Suppressor macrophage (primary cell): Measurements from ENCODE around the gene FAM20B.

Experiments used
- DNase-seq, 4 experiments: peaks; one replicate each; pipeline ENCODE4 v3.0.0-alpha.2; 2020 to 2022

FAM20B gene

DNA sequence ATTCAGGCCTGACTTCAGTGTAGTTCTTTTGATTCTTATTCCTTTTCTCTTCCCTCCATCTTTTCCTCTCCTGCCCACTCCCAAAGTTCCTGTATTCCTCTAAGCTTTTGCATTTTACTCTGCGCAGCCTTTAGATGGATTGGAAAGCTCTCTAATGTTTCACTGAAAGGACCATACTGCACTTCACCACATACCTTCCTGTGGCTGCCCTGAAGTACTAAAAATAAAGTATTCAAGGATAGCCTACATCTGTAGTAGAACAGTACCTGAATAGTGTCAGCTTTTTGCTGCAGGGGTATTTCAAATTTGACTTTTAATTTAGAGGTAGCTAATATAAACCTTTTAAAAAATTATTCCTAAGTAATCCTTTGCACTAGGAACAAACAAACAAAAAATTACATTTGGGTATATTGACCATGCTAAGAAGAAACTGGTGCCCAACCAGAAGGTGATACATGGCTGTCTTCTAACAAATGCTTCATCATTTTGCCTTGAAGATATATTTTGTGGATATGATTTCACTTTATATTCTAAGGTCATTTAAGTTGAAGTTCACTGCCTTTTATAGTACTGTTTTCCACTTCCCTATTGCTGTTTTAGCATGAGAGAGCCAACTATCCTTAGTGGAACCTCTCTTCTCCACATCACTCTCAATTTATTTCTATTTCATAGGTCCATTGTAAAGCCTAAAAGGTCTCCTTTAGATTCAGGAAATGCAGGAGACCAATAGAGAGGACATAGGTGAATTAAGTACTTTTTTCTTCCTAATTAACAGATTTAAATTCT lies 22.8 kb downstream of the FAM20B start:
- DNase-seq: peak in 1 of 4 experiments; percentile 35

DNA sequence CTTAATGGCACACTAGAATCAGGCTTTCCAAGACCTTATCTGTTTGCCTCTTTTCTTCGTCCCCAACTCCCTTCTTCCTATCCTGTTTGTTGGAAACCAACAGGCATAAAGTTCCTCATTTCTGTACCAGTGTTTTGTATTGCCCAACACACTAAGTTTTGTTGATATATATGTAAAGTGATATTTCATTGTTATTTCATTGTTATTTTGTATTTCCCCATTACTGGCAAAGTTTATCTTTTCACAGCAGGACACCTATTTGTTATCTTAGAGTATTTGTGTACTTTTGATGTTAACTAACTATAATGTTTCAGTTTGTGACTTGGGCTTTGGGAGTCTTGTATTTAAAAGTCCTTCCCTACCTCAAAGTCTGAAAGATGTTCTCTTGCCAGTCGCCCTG lies 27.1 kb downstream of the FAM20B start:
- DNase-seq: peak in 2 of 4 experiments; percentile 32 to 49

DNA sequence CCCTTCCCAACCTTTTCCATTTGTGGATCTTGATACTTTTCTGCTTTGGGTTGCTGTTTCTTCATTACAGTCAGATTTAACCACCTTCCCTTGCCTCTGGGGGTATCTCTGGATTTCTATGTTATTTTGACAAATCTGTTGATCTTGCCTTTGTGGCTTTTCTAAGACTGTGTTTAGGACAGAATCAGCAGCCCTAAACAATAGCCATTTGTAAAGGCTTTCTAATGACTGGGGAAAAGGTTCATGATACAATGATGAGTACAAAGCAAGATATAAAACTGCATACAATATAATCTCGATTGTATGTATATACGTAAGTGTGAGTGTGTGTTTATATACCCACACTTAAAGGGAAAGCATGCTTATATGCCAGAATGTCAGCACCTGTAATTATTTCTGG lies 27.8 kb downstream of the FAM20B start:
- no peak for DNase-seq

DNA sequence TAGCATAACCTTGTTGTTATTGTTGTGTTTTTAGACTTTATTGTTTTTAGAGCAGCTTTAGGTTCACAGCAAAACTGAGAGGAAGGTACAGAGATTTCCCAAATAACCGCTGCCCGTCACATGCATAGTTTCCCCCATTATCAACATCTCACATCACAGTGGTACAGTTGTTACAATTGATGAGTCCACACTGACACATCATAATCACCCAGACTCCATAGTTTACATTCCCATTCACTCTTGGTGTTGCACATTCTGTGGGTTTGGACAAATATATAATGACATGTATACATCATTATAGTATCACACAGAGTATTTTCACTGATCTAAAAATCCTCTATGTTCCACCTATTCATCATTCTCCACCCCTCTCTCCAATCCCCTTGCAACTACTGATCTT lies 30.2 kb downstream of the FAM20B start:
- no peak for DNase-seq

DNA sequence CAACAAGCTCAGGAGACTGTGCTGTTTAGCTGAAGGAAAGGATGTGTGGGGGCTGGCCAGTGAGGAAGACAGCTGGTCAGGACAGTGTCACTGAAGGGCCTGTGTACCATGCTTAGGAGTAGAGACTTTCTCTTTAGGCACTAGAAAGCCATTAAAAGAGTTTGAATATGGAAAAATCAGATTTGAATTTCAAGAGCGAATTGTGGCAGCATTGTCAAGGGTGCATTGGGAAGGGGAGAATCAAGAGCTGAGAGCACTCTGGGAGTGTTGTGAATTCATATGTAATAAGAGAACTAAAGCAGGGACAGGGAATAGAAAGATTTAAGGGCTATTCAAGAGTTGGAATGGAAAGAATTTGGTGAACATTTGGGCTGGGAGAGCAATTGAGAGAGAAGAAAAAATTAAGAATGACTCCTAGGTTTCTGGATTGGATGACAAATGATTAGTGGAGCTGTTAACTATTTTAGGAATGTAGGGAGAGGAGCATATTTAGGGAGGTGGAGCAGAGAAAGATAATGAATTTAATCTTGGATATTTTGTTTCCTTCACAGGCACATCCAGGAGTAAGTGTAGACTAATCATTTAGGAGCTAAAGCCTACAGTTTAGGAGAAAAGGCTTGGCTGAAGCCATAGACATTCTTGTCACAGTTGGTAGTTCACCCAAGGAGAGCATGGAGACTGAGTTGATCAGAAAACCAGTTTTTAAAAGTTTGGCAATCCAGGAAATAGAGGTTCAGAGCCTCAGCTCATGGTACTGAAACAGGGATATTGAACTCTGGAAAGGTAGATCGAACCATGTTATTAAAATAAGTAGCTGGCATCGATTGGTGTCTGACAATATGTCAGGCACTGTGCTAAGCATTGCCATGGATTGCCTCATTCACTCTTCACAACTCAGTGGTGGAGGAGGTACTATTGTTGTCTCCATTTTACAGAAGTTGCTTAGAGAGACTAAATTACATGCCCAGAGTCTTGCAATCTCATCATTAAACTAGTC lies 33.1 kb downstream of the FAM20B start:
- DNase-seq: peak; percentile 19 to 65 (median 50)

DNA sequence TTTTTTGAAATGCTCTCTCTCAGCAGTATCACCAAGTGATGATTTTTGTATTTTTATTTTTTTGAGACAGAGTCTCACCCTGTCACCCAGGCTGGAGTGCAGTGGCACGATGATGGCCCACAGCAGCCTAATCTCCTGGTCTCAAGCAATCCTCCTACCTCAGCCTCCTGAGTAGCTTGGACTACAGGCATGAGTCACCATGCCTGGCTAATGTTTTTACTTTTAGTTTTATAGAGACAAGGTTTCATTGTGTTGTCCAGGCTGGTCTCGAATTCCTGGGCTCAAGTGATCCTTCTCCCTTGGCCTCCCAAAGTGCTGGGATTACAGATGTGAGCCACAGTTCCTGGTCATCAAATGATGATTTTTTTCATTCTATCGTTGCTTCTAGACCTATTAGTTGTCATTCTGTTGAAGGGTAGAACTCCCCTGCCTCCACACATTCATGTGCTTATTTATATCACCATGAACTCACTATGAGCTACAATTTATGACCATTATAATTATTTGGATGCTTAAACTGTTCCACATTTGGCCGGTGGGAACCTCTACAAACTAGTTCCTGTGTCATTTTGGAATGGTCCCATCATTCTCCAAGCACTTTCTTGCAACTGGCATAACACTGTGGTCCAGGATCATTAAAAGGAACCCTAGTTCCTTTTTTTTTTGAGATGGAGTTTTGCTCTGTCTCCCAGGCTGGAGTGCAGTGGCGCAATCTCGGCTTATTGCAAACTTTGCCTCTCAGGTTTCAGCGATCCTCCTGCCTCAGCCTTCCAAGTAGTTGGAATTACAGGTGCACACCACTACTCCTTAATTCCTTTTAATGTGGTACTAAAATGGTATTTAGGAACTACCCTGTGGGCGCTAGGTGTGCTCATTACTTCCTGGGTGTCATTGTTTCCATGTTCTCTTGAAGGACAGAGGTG lies 35.9 kb downstream of the FAM20B start:
- no peak for DNase-seq

DNA sequence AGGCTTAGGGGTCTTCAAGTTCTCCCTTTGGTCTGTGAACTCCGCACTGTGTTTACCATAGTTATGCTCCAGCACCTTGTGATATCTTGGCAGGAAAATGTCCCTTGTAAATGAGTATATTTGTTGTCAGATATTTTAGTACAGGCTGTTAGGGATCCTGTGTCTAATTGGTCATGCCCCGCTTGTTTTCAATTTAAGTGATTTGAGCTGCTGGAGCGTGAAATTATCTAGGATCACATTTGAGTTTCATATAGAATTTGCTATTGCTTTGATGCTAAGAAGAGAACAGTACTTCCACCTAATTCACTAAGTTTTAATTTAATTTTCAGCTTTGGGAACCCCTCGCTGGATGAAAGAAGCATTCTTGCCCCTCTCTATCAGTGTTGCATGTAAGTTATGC lies 40.8 kb downstream of the FAM20B start:
- no peak for DNase-seq

DNA sequence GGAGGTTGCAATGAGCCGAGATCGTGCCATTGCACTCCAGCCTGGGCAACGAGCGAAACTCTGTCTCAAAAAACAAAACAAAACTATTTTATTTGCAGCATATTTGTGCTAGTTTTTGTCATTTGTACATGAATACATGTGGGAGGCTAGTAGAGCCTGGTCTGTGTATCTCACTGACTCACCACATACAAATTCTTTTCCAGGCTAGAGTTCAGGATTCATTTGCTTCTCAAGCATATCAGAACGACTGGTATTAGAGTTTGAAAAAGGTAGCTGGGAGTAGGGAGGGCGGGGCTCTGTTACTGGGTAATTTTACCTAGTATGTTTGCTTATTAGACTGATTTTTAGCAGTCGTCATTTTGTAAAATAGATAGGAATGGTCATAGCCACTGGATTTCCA lies 51.7 kb downstream of the FAM20B start:
- no peak for DNase-seq

DNA sequence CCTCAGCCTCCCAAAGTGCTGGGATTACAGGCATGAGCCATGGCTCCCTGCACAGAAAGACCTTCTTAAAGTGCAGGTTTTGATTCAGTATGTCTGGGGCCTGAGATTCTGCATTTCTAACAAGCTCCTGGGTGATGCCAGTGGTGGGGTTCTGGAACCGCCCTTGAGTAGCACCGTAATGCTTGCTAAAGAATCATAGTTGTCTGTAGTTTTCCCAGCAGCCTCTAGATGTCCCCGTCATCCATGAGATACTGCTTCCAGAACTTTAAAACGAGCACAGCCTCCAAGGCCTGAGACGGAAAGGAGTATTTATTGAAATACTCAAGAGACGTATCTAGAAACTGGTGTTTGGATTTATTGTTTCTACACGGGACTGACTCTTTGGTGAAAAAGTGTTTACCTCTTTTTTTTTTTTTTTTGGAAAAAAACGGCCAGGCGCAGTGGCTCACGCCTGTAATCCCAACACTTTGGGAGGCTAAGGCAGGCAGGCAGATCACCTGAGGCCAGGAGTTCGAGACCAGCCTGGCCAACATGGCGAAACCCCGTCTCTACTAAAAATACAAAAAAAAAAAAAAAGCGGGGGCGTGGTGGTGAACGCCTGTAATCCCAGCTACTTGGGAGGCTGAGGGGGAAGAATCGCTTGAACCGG lies 53.5 kb downstream of the FAM20B start:
- peak; percentile 77 to 88 (median 82) for DNase-seq

DNA sequence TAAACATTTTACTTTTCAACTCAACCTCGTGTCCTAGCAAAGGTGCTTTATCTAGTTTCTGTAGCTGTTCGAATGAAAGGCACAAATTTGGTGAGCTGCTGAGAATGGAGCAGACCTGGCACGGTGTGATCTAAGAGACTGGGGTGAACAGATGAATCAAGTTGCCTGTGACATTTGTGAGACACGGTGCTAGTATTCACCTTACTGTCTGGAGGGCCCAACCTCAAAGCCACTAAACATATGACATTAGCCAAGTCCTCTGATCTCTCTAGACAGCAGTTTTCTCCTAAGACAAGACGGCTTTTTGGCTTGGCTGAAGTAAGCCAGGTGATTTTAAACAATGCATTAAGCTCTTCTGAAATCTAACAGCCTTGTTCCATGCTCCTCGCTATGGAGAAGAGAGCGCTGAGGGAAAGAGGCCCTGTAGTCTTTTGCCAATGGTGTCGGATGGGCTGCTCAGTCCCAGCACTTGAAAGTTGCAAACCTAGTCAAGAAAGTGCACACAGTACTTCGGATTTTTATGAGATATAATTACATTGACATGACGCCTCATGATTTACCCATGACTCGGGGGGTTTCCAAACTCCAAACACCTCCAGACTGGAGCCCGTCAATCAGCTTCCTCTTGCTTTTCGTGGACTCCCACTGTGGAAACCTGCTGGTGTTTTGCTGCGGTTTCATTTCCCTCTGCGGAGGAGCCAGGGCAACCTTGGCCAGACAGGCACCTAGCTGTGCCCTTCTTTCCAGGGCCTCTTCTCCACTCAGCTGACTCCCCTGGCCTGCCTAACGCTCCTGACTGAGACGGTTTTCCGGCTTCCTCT lies 55.4 kb downstream of the FAM20B start:
- DNase-seq: peak; percentile 76 to 89 (median 84)

DNA sequence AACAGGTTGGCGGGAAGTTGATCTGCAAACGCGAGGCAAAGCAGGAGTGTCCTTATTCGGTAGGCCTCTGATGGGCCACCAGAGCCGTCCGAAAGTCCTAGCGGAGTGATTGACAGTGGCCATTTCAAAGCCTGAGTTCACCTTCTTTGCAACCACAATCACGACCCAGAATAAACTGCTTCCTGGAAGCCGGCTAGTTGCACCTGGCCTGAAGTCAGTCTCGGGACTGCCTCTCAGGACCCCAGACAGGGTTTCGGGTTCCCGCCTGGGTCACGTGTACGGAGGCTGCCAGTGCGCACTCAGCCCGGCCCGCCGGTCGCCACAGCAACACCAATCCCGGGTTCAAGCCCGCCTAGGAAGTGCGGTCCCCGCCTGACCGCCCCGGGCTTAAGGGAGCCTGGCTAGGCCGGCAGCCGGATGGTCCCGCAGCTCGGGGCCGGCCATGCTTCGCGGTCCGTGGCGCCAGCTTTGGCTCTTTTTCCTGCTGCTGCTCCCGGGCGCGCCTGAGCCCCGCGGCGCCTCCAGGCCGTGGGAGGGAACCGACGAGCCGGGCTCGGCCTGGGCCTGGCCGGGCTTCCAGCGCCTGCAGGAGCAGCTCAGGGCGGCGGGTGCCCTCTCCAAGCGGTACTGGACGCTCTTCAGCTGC lies 56.1 kb downstream of the FAM20B start, which contains the start of gene TOR3A:
Gene TOR3A, plus strand, starts transcription at position 384 of the 646 bp plus-strand sequence. Its CDS starts 59 bp downstream, at position 443.
- peak; percentile 88 to 95 (median 92) for DNase-seq

DNA sequence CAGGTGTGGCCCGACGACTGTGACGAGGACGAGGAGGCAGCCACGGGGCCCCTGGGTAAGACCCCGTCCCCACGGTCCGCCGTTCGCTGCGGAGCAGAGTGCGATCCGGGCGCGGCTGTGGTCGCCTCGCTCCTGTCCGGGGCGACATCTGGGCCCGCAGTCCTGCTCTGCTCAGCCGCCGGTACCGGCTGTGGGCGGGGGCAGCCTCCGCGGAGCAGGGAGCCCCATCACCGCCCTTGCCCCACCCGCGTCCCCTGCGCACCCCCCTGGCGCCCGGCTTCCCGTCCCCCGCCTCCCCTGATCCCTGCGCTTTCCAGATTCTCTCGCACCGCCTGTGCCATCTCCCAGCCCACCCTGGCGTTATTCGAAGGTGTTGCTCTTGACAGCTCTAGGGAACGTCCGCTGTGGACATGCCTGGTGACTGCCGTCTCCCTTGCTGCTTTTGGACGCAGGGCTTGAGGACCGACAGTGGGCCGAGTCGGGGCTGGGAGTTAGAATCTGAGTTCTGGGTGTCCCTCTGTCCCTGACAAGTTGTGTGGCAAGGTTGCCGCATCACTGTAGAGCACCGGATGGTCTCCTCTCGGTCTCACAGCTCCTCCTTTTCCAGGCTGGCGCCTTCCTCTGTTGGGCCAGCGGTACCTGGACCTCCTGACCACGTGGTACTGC lies 56.8 kb downstream of the FAM20B start:
- peak; percentile 17 to 52 (median 30) for DNase-seq

DNA sequence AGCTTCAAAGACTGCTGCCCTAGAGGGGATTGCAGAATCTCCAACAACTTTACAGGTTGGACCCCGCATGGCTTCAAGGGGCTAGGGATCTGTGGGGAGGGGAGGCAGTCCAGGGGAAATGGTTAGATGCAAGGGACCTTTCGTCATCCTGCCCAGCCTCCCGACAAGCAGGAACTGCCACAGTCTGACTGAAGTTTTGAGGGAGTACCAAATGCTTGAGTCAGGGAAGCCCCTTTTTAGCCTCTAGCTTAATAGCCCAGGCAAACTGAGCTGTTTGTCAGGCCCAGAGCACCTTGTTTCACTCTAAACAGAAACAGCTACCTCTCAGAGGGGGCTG lies 57.3 kb downstream of the FAM20B start:
- DNase-seq: peak; percentile 37 to 68 (median 56)

DNA sequence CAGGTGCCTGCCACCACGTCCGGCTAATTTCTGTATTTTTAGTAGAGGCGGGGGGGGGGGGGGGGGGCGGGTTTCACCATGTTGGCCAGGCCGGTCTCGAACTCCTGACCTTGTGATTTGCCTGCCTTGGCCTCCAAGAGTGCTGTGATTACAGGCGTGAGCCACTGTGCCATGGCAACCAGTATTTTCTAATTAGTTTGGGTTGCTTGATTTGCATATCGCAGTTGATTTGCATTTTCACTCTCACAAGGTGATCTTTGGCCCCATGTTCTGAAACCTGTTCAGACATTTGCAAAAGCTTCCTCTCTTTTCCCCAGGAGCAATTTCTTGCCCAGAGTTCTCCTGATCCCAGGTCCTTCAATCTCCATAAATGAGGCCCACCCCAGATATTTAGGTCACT lies 57.8 kb downstream of the FAM20B start:
- DNase-seq: no peak

DNA sequence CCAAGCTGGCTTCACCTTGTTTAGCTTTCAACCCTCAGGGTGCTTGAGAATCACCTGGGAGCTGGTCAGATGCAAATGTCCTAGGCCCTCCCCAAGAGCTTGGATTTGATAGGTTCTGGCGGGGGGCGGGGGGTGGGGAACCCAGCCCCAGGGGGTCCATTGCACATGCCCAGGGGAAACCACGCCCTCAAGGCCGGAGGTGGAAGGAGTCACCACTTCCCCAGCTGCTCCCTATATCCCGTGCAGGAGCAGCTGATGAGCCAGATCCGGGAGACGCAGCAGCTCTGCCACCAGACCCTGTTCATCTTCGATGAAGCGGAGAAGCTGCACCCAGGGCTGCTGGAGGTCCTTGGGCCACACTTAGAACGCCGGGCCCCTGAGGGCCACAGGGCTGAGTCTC lies 62.0 kb downstream of the FAM20B start:
- no peak for DNase-seq

DNA sequence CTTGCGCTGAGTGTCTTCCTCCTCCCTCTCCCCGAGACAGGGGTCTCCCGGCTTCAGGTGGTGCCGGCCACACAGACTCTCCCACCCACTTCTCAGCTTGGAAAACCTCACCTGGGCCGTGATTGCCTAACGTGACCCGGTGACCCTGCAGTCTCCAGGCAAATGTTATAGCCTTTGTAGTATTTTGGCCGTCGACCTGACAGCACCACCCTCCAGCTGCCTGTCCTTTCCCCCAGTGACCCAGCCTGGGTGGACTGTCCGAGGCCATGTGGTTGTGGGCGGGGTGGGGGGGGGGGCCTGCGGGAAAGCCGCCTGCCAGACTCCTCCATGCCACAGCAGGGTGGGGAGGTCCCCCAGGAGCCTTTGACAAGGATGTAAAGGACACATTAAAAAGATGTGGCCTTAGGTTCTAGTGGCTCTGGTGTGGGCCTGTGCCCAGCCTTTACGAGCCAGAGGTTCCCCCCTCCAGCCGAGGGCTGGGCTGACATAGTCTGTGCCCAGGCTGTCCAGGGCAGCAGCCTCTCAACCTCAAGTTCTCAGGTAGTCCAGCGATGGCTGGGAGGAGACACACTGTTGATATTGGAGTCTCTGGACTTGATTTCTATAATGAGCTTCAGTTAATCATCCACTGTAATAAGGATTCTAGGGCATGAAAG lies 64.3 kb downstream of the FAM20B start:
- DNase-seq: no peak

DNA sequence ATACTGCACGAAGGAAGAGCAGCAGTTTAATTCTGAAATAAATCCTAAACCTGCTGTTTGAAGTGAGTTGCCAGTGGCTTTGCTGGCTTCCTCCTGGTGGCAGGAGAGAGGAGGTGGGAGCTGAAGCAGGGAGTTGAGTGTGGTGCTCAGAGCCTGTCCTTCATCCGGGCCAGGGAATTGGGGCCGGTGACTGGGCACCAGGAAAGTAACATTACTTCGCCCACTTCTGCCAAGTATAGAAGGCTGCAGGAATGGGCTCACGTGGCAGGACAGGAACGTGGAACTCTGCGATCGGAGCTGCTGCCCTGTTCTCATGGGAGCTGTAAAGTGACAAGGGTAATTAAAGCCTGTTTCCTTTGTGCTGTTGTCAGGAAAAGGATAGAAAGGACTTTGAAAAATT lies 64.8 kb downstream of the FAM20B start:
- DNase-seq: no peak

DNA sequence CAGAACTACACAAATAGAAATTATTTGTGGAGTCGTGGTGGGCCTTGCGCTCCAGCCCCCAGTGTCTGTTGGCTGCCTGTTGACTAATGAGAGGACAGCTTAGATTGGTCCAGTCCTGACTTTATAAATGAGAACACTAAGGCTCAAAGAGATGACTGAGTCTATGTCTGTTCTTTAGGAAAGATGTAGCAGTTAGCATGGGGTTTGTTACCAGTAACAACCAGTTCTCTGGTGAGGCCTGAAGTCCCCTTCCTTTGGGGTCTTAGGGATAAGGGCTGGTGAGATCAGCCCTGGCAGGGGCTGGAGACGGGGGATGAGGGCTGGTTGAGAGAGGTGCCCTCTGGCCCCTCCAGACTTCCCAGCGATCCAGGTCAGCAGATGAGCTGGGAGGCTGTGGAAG lies 65.2 kb downstream of the FAM20B start:
- DNase-seq: no peak

DNA sequence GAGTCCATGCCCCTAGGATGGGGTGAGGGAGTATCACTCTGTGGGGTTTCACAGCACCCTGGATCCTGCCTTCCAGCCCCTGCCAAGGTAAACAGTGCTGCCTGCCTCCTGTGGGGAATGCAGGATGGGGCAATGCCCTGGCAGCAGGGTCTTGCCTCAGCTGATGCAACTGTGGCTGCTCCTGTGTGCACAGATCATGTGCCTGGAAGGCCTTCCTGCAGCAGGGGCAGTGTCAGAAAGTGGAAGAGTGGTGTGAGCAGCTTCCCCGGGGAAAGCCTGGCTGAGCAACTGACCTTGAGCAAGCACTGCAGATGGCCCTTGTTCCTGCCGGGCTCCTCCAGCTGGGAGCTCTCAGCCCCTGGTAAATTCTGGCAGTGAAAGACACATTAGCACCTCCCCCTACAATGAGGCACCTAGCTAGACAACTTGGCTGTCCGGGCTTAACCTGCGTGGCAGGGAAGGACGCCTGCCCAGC lies 66.0 kb downstream of the FAM20B start:
- peak; percentile 22 to 78 (median 58) for DNase-seq
